Karpas-422 (cell line): ENCODE data around the gene MRC2. TPM values are rescaled to one million over a fixed set of nuclear protein-coding genes. Genes with fewer than 3 reads are reported as not detected.

Experiments used
- DNase-seq: peaks from one replicate; pipeline ENCODE4 v3.0.0-alpha.2; 2015
- H2AFZ ChIP-seq: fragments of 200-600 bp; sonication (generic); 2 replicates; pipeline ENCODE4 v1.6.1; 2014; ENCODE audit warnings: antibody characterized with exemption, low read length, mixed read lengths
- H3K27ac ChIP-seq: fragments of 200-600 bp; sonication (generic); 2 replicates; pipeline ENCODE4 v1.5.1; 2014; ENCODE audit warnings: mild to moderate bottlenecking, low read length, moderate library complexity
- H3K27me3 ChIP-seq: fragments of 200-600 bp; sonication (generic); 2 replicates; pipeline ENCODE4 v1.6.1; 2014; ENCODE audit warnings: low read length, mixed read lengths
- H3K36me3 ChIP-seq: fragments of 200-600 bp; sonication (generic); 2 replicates; pipeline ENCODE4 v1.6.1; 2014; ENCODE audit warnings: low read length, mixed read lengths; ENCODE audit not compliant: insufficient read depth
- H3K4me1 ChIP-seq: fragments of 200-600 bp; sonication (generic); 2 replicates; pipeline ENCODE4 v1.6.1; 2014; ENCODE audit warnings: mild to moderate bottlenecking, low read length, mixed read lengths
- H3K4me2 ChIP-seq: fragments of 200-600 bp; sonication (generic); 2 replicates; pipeline ENCODE4 v1.6.1; 2014; ENCODE audit warnings: low read length, low read depth, mild to moderate bottlenecking; ENCODE audit not compliant: poor library complexity, severe bottlenecking
- H3K4me3 ChIP-seq: fragments of 200-600 bp; sonication (generic); 2 replicates; pipeline ENCODE4 v1.5.1; 2014; ENCODE audit warnings: mild to moderate bottlenecking, antibody characterized with exemption, low read length, mixed read lengths
- H3K79me2 ChIP-seq: fragments of 200-600 bp; sonication (generic); 2 replicates; pipeline ENCODE4 v1.6.1; 2014; ENCODE audit warnings: mild to moderate bottlenecking, low read length, mixed read lengths
- H3K9ac ChIP-seq: fragments of 200-600 bp; sonication (generic); 2 replicates; pipeline ENCODE4 v1.6.0; 2014; ENCODE audit warnings: low read length
- H3K9me2 ChIP-seq: fragments of 200-600 bp; sonication (generic), shearing (Covaris generic); replicated peaks from 2 replicates; pipeline ENCODE4 v1.6.0; 2014; ENCODE audit warnings: mild to moderate bottlenecking, low read length, moderate library complexity; ENCODE audit not compliant: insufficient read depth
- H3K9me3 ChIP-seq: fragments of 300-700, 200-600 bp; sonication (generic); 2 replicates; pipeline ENCODE4 v1.6.1; 2014; ENCODE audit warnings: low read length, mixed read lengths
- H4K20me1 ChIP-seq: fragments of 200-600 bp; sonication (generic); 2 replicates; pipeline ENCODE4 v1.6.1; 2014; ENCODE audit warnings: mild to moderate bottlenecking, antibody characterized with exemption, low read length, low read depth; ENCODE audit not compliant: insufficient read depth
- total RNA-seq: library from RNA; depleted of rRNA; stranded (reverse); fragments of >200 nt; shearing (Covaris generic); gene quantifications from 2 replicates; pipeline ENCODE4 v1.2.3, GENCODE V29; 2014; ENCODE audit warnings: low replicate concordance

Gene MRC2
- total RNA-seq, 1 experiment from 2014 or later, result 0.26 TPM

GRCh38 chr17:62631936-62632924 lies 4.8 kb downstream of the MRC2 start:
- peak; percentile 35 for DNase-seq
- no peaks in the 10 kb centered on the region for H3K9me3 ChIP-seq

GRCh38 chr17:62637809-62638208 lies 10.3 kb downstream of the MRC2 start:
- H3K79me2 ChIP-seq, result no peaks in the 10 kb centered on the region
- H3K9me3 ChIP-seq, result no peaks in the 10 kb centered on the region
- H3K4me2 ChIP-seq, result no peak overlapping the region
- no peaks in the 10 kb centered on the region for H4K20me1 ChIP-seq
- no peak overlapping the region for H3K9ac ChIP-seq
- H2AFZ ChIP-seq, result no peak overlapping the region
- H3K36me3 ChIP-seq, result no peaks in the 10 kb centered on the region
- H3K27ac ChIP-seq, result no peak overlapping the region
- no peaks in the 10 kb centered on the region for H3K27me3 ChIP-seq
- peak; percentile 60 for DNase-seq
- H3K4me1 ChIP-seq, result no peaks in the 10 kb centered on the region
- H3K9me2 ChIP-seq, result no peaks in the 10 kb centered on the region
- H3K4me3 ChIP-seq, result no peak overlapping the region

More at GRCh38 chr17:62631936-62632924, 4.8 kb downstream of the MRC2 start:
- H3K4me2 ChIP-seq, result no peak overlapping the region
- no peak overlapping the region for H3K4me3 ChIP-seq
- H3K4me1 ChIP-seq, result no peaks in the 10 kb centered on the region
- H3K9me2 ChIP-seq, result no peaks in the 10 kb centered on the region
- H3K79me2 ChIP-seq, result no peaks in the 10 kb centered on the region
- H2AFZ ChIP-seq, result no peak overlapping the region
- no peaks in the 10 kb centered on the region for H3K36me3 ChIP-seq
- no peak overlapping the region for H3K9ac ChIP-seq
- H4K20me1 ChIP-seq, result 0 out of 2 replicates have a peak, but pooled peaks cover 4% of the 10 kb centered on the region
- no peak overlapping the region for H3K27ac ChIP-seq
- no peaks in the 10 kb centered on the region for H3K27me3 ChIP-seq

- Histone ChIP-seq H3K27me3 (no peaks in the 10 kb centered on the region), H3K27ac (no peak overlapping the region), H3K4me3 (no peak overlapping the region), H2AFZ (no peak overlapping the region), H4K20me1 (no peaks in the 10 kb centered on the region), H3K4me1 (no peaks in the 10 kb centered on the region), H3K9me3 (no peaks in the 10 kb centered on the region), H3K79me2 (no peaks in the 10 kb centered on the region), H3K4me2 (no peak overlapping the region), H3K36me3 (no peaks in the 10 kb centered on the region), H3K9me2 (no peaks in the 10 kb centered on the region), H3K9ac (no peak overlapping the region)
- DNase-seq, result no peak
Observed at GRCh38 chr17:62641153-62641552, 13.7 kb downstream of the MRC2 start.

GRCh38 chr17:62641951-62642350 lies 14.5 kb downstream of the MRC2 start:
- H3K4me1 ChIP-seq, result no peaks in the 10 kb centered on the region
- no peaks in the 10 kb centered on the region for H3K79me2 ChIP-seq
- no peaks in the 10 kb centered on the region for H4K20me1 ChIP-seq
- no peak overlapping the region for H3K4me2 ChIP-seq
- no peak overlapping the region for H3K4me3 ChIP-seq
- H3K9ac ChIP-seq, result no peak overlapping the region
- no peaks in the 10 kb centered on the region for H3K9me2 ChIP-seq
- H3K9me3 ChIP-seq, result no peaks in the 10 kb centered on the region
- no peak overlapping the region for H3K27ac ChIP-seq
- H3K27me3 ChIP-seq, result no peaks in the 10 kb centered on the region
- no peak for DNase-seq
- no peak overlapping the region for H2AFZ ChIP-seq
- no peaks in the 10 kb centered on the region for H3K36me3 ChIP-seq

GRCh38 chr17:62643496-62643895 lies 16.0 kb downstream of the MRC2 start:
- H3K9me2 ChIP-seq, result no peaks in the 10 kb centered on the region
- H2AFZ ChIP-seq, result no peak overlapping the region
- no peak overlapping the region for H3K4me2 ChIP-seq
- no peaks in the 10 kb centered on the region for H4K20me1 ChIP-seq
- no peaks in the 10 kb centered on the region for H3K27me3 ChIP-seq
- H3K36me3 ChIP-seq, result no peaks in the 10 kb centered on the region
- no peak for DNase-seq
- no peaks in the 10 kb centered on the region for H3K9me3 ChIP-seq
- no peaks in the 10 kb centered on the region for H3K79me2 ChIP-seq
- no peak overlapping the region for H3K4me3 ChIP-seq
- H3K4me1 ChIP-seq, result no peaks in the 10 kb centered on the region
- H3K9ac ChIP-seq, result no peak overlapping the region
- no peak overlapping the region for H3K27ac ChIP-seq

- no peak for DNase-seq
- no peak overlapping the region for H3K4me2 ChIP-seq
- H3K9me3 ChIP-seq, result no peaks in the 10 kb centered on the region
- H3K4me1 ChIP-seq, result no peaks in the 10 kb centered on the region
- no peaks in the 10 kb centered on the region for H3K27me3 ChIP-seq
- H3K36me3 ChIP-seq, result no peaks in the 10 kb centered on the region
- no peaks in the 10 kb centered on the region for H3K79me2 ChIP-seq
- H3K27ac ChIP-seq, result no peak overlapping the region
- H2AFZ ChIP-seq, result no peak overlapping the region
- H3K9ac ChIP-seq, result no peak overlapping the region
- no peak overlapping the region for H3K4me3 ChIP-seq
- H4K20me1 ChIP-seq, result no peaks in the 10 kb centered on the region
- H3K9me2 ChIP-seq, result no peaks in the 10 kb centered on the region
Observed at GRCh38 chr17:62644487-62645173, 17.2 kb downstream of the MRC2 start.

- Histone ChIP-seq H3K27ac (no peak overlapping the region), H3K9me3 (no peaks in the 10 kb centered on the region), H3K79me2 (no peaks in the 10 kb centered on the region), H3K4me1 (peaks cover 13% of the 10 kb centered on the region), H3K9me2 (no peaks in the 10 kb centered on the region), H3K27me3 (0 out of 2 replicates have a peak, but pooled peaks cover 2% of the 10 kb centered on the region), H3K4me2 (no peak overlapping the region), H3K9ac (no peak overlapping the region), H4K20me1 (no peaks in the 10 kb centered on the region), H2AFZ (no peak overlapping the region), H3K36me3 (no peaks in the 10 kb centered on the region), H3K4me3 (no peak overlapping the region)
- DNase-seq, result no peak
Observed at GRCh38 chr17:62648251-62648955, 20.9 kb downstream of the MRC2 start.

GRCh38 chr17:62648956-62649294 lies 21.5 kb downstream of the MRC2 start:
- Histone ChIP-seq H3K27me3 (0 out of 2 replicates have a peak, but pooled peaks cover 2% of the 10 kb centered on the region), H3K79me2 (no peaks in the 10 kb centered on the region), H2AFZ (no peak overlapping the region)

More at GRCh38 chr17:62648956-62649294, 21.5 kb downstream of the MRC2 start:
- no peaks in the 10 kb centered on the region for H4K20me1 ChIP-seq
- no peak overlapping the region for H3K4me2 ChIP-seq
- H3K9me2 ChIP-seq, result no peaks in the 10 kb centered on the region
- H3K36me3 ChIP-seq, result no peaks in the 10 kb centered on the region
- no peak overlapping the region for H3K4me3 ChIP-seq
- no peak overlapping the region for H3K27ac ChIP-seq
- peaks cover 15% of the 10 kb centered on the region for H3K4me1 ChIP-seq
- H3K9me3 ChIP-seq, result no peaks in the 10 kb centered on the region
- no peak for DNase-seq
- H3K9ac ChIP-seq, result no peak overlapping the region
